Fibroblast of lung (primary cell): Measurements from ENCODE around the gene SLC25A10. TPM values are rescaled to one million over a fixed set of nuclear protein-coding genes. Genes with fewer than 3 reads are reported as not detected.

Experiments
- DNase-seq, 2 donors: peaks; one replicate each; pipeline versions ENCODE4 v3.0.0 to v3.0.0-alpha.2; 2010; ENCODE audit warnings: low read depth in 2 of 2
- H2AFZ ChIP-seq: 2 replicates; pipeline ENCODE4 v1.5.1; 2012; ENCODE audit warnings: low read length, control low read depth, inconsistent platforms
- H3K27ac ChIP-seq: 2 replicates; pipeline ENCODE4 v1.5.1; 2011; ENCODE audit warnings: low read length, control low read depth; ENCODE audit not compliant: insufficient read depth
- H3K27me3 ChIP-seq: 2 replicates; pipeline ENCODE4 v1.5.1; 2011; ENCODE audit warnings: mild to moderate bottlenecking, low read length; ENCODE audit not compliant: control insufficient read depth, insufficient read depth
- H3K36me3 ChIP-seq: 2 replicates; pipeline ENCODE4 v1.5.1; 2011; ENCODE audit warnings: low read length; ENCODE audit not compliant: control insufficient read depth, insufficient read depth
- H3K4me1 ChIP-seq: 2 replicates; pipeline ENCODE4 v1.5.1; 2011; ENCODE audit warnings: low read length; ENCODE audit not compliant: control insufficient read depth, insufficient read depth; ENCODE audit errors: extremely low read depth
- H3K4me2 ChIP-seq: 2 replicates; pipeline ENCODE4 v1.5.1; 2011; ENCODE audit warnings: low read length, control low read depth; ENCODE audit not compliant: insufficient read depth; ENCODE audit errors: extremely low read depth
- H3K4me3 ChIP-seq, 4 experiments: fragments of 200-600 bp in 1 of 4; sonication (generic) in 1 of 4; replicated peaks in 1 of 4; 2 replicates each; pipeline ENCODE4 v1.5.1; 2011 to 2016; ENCODE audit warnings: low read length in 4 of 4, low read depth in 3 of 4, mild to moderate bottlenecking in 3 of 4, control low read depth in 2 of 4, inconsistent platforms in 1 of 4, mixed read lengths in 1 of 4; ENCODE audit not compliant: insufficient read depth in 1 of 4; ENCODE audit errors: control extremely low read depth in 1 of 4
- H3K79me2 ChIP-seq: 2 replicates; pipeline ENCODE4 v1.5.1; 2012; ENCODE audit warnings: mild to moderate bottlenecking, low read length, inconsistent platforms; ENCODE audit not compliant: control insufficient read depth, insufficient read depth
- H3K9ac ChIP-seq: 2 replicates; pipeline ENCODE4 v1.5.1; 2011; ENCODE audit warnings: mild to moderate bottlenecking, low read length, control low read depth; ENCODE audit not compliant: insufficient read depth
- H3K9me3 ChIP-seq: 2 replicates; pipeline ENCODE4 v1.5.1; 2012; ENCODE audit warnings: low read depth, low read length; ENCODE audit not compliant: control insufficient read depth, insufficient read depth
- H4K20me1 ChIP-seq: 2 replicates; pipeline ENCODE4 v1.5.1; 2011; ENCODE audit warnings: low read length; ENCODE audit not compliant: control insufficient read depth, insufficient read depth; ENCODE audit errors: extremely low read depth
- EZH2 ChIP-seq: IDR thresholded peaks from 2 replicates; pipeline ENCODE4 v1.5.1; 2012; ENCODE audit warnings: low read length, control low read depth, mild to moderate bottlenecking; ENCODE audit errors: missing control alignments
- polyA plus RNA-seq, 2 donors: library from polyadenylated mRNA; depleted of rRNA in 1 of 2; stranded (reverse) in 1 of 2; unstranded in 1 of 2; fragments of >200 nt; gene quantifications; 2 replicates each; pipeline ENCODE4 v1.2.1, GENCODE V29; 2011 to 2012; ENCODE audit warnings: missing spikeins in 1 of 2
- total RNA-seq: library from RNA; depleted of rRNA; stranded (reverse); fragments of >200 nt; gene quantifications from 2 replicates; pipeline ENCODE4 v1.2.1, GENCODE V29; 2014
- TF ChIP-seq, protein P1 (sequence below), 2 donors: IDR thresholded peaks in 1 of 2; conservative IDR thresholded peaks in 1 of 2; 1 replicate in 1 of 2; 2 replicates in 1 of 2; pipeline ENCODE4 v1.5.1; 2011 to 2012; ENCODE audit warnings: low read length in 2 of 2, control low read depth in 1 of 2, inconsistent platforms in 1 of 2, low read depth in 1 of 2, mild to moderate bottlenecking in 1 of 2

The SLC25A10 gene
- total and polyA plus RNA-seq, 2 donors (not counting 1 experiment from before 2014, with no cell fraction given) = 3.7 to 5.8 TPM

DNA sequence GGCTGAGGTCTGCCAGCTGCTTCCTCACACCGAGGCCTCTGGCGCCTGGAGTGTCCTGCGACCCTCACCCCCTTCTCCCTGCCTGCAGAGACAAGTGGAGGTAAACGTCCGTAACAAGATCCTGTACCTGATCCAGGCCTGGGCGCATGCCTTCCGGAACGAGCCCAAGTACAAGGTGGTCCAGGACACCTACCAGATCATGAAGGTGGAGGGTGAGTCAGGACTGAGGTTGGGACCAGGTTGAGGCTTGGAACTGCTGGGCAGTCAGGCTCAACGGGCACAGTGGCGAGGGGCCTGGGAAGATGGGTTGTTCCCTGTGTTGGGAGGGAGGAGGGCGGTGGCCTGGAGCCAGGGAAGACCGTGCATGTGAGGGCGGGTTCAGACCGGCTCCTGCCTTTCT, 23.5 kb upstream of the SLC25A10 start:
- H4K20me1 ChIP-seq = peaks cover 2% of the 10 kb centered on the region
- H3K4me1 ChIP-seq = peaks cover 9% of the 10 kb centered on the region
- H3K79me2 ChIP-seq = peaks cover 64% of the 10 kb centered on the region
- H3K9ac ChIP-seq = no peak overlapping the region
- H3K27me3 ChIP-seq = no peaks in the 10 kb centered on the region
- DNase-seq = no peak
- H3K4me2 ChIP-seq = no peak overlapping the region
- no peaks in the 10 kb centered on the region for H3K9me3 ChIP-seq
- TF ChIP-seq, protein P1, sequence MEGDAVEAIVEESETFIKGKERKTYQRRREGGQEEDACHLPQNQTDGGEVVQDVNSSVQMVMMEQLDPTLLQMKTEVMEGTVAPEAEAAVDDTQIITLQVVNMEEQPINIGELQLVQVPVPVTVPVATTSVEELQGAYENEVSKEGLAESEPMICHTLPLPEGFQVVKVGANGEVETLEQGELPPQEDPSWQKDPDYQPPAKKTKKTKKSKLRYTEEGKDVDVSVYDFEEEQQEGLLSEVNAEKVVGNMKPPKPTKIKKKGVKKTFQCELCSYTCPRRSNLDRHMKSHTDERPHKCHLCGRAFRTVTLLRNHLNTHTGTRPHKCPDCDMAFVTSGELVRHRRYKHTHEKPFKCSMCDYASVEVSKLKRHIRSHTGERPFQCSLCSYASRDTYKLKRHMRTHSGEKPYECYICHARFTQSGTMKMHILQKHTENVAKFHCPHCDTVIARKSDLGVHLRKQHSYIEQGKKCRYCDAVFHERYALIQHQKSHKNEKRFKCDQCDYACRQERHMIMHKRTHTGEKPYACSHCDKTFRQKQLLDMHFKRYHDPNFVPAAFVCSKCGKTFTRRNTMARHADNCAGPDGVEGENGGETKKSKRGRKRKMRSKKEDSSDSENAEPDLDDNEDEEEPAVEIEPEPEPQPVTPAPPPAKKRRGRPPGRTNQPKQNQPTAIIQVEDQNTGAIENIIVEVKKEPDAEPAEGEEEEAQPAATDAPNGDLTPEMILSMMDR (conservative IDR thresholded peaks at IDR 0.05 in 1 of 2, IDR thresholded peaks at IDR 0.05 in 1 of 2; ENCODE audit: low read depth in 1 of 2, low read length in 2 of 2) = no peak
- TF ChIP-seq EZH2 = no peak
- H3K36me3 ChIP-seq = peaks cover 57% of the 10 kb centered on the region
- no peak overlapping the region for H2AFZ ChIP-seq
- H3K27ac ChIP-seq = no peak overlapping the region
- H3K4me3 ChIP-seq = no peak overlapping the region

DNA sequence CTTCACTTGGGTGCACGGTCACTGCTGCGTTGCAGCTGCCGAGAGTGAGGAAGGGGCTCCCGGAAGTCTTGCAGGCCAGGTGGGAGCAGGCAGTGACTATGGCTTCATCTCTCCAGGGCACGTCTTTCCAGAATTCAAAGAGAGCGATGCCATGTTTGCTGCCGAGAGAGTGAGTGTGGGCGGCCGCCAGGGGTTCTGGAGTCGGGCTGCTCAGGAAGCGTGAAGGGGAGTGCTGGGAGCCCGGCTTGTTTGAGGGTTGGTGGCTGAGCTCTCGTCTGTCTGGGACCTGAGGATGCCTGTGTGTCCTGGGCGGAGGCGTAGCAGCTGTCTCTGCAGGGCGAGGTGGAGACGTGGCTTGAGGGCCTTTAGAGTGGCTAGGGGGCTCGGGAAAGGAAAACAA, 22.0 kb upstream of the SLC25A10 start:
- Histone ChIP-seq H3K27ac (no peak overlapping the region), H3K9ac (no peak overlapping the region), H3K4me2 (no peak overlapping the region), H3K9me3 (no peaks in the 10 kb centered on the region), H3K27me3 (no peaks in the 10 kb centered on the region), H3K79me2 (peaks cover 56% of the 10 kb centered on the region), H2AFZ (no peak overlapping the region), H3K4me3 (no peak overlapping the region), H3K36me3 (peaks cover 66% of the 10 kb centered on the region), H3K4me1 (peaks cover 3% of the 10 kb centered on the region), H4K20me1 (peaks cover 2% of the 10 kb centered on the region)
- DNase-seq = no peak
- no peak for TF ChIP-seq EZH2
- TF ChIP-seq, protein P1 (conservative IDR thresholded peaks at IDR 0.05 in 1 of 2, IDR thresholded peaks at IDR 0.05 in 1 of 2; ENCODE audit: low read depth in 1 of 2, low read length in 2 of 2) = no peak

DNA sequence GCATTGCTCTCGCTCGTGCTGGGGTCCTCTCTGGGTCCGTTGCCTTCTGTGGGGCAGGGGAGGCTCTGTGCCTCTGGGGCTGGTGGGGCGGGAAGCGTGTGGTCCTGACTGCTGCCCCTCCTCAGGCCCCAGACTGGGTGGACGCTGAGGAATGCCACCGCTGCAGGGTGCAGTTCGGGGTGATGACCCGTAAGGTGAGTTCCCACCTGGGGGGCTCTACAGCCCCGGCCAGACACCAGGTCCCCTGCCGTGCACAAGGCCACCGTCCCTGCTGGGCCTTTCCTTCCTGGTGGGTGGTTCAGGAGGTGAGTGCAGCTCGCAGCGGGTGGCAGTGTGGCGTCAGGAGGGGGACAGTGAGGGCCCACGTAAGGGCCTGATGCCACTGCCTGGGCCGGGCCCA, 21.5 kb upstream of the SLC25A10 start:
- H3K9ac ChIP-seq = no peak overlapping the region
- no peaks in the 10 kb centered on the region for H4K20me1 ChIP-seq

More for the DNA sequence above, 21.5 kb upstream of the SLC25A10 start:
- Histone ChIP-seq H3K79me2 (peaks cover 51% of the 10 kb centered on the region), H3K4me2 (no peak overlapping the region), H3K36me3 (peaks cover 68% of the 10 kb centered on the region), H3K4me3 (no peak overlapping the region), H3K9me3 (no peaks in the 10 kb centered on the region), H2AFZ (no peak overlapping the region), H3K27ac (no peak overlapping the region), H3K27me3 (no peaks in the 10 kb centered on the region), H3K4me1 (no peaks in the 10 kb centered on the region)
- DNase-seq = no peak
- TF ChIP-seq EZH2 = no peak
- TF ChIP-seq, protein P1 (conservative IDR thresholded peaks at IDR 0.05 in 1 of 2, IDR thresholded peaks at IDR 0.05 in 1 of 2; ENCODE audit: low read depth in 1 of 2, low read length in 2 of 2) = no peak
